ENCODE data around the gene CHCHD10. TPM values are rescaled to one million over a fixed set of nuclear protein-coding genes. Genes with fewer than 3 reads are reported as not detected.

The CHCHD10 gene
- total RNA-seq, 2 experiments from 2014 or later = 134 to 140 TPM

DNA sequence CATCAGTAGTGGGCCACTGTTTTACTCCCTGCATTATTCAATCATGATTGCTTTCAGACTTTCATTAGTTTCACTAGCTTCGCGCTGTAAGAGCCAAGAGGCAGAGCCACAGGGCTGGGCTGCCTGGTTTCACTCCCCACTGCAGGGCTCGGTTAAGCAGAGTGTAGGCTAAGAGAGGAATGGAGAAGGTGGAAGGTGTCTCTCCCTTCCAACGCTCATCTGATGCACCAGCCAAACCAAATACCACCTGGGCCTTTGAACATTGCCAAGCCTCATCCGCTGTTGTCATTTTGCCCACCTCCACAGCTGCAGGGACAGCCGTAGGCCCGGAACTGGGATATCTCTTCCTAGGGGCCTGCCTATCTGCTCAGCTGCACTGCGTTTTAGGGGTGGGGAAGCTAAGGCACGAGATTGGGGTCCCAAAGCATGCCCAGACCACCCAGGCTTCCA is 18.5 kb upstream of the CHCHD10 start:
- Mint-ChIP-seq H3K4me3 (peak overlapping the region; percentile 91), H3K36me3 (ENCODE audit: low read depth) (peaks cover 14% of the 10 kb centered on the region), H3K9me3 (ENCODE audit: insufficient read depth) (no peaks in the 10 kb centered on the region), H3K27me3 (ENCODE audit: low read depth) (no peaks in the 10 kb centered on the region), H3K27ac (peak overlapping the region; percentile 96), H3K4me1 (ENCODE audit: low read depth) (peaks cover 52% of the 10 kb centered on the region)
- ChIA-PET POLR2A (interaction anchor here (0.9 to 2.9 kb wide), 8 partner anchors 11 to 225 kb away, joined by 3 to 18 read pairs (median 4); partner anchors contain the start of genes CABIN1, CHCHD10, MIF and SLC2A11), CTCF (interaction anchor here (1.1 to 1.8 kb wide), 5 partner anchors 16 to 71 kb away, joined by 4 to 8 read pairs (median 6); partner anchors contain the start of genes CHCHD10 and SLC2A11)
- ATAC-seq (peak; percentile 20), DNase-seq (peak; percentile 52)

DNA sequence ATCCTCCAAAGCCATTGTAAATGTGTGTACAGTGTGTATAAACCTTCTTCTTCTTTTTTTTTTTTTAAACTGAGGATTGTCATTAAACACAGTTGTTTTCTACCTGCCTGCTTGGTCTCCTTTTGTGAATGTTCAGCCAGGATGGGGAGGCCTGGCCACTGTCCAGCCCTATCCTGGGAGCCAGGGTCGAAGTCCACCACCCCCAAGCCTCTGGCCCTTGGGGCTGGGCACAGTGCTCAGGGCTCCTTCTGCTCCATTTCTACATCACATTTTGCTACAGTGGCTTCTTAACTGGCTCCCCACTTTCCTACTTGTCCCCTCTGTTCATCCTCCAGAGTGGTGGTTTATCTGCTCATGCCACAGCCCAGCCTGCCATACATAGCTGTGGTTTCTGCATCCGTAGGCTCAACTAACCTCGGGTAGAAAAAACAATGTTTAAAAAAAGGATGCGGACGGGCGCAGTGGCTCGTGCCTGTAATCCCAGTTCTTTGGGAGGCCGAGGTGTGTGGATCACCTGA is 16.5 kb upstream of the CHCHD10 start:
- peak; percentile 66 for DNase-seq
- CTCF ChIA-PET = interaction anchor here (1.8 kb wide), 1 partner anchor 73 kb away, joined by 4 read pairs; the partner anchor contains the start of gene SLC2A11

DNA sequence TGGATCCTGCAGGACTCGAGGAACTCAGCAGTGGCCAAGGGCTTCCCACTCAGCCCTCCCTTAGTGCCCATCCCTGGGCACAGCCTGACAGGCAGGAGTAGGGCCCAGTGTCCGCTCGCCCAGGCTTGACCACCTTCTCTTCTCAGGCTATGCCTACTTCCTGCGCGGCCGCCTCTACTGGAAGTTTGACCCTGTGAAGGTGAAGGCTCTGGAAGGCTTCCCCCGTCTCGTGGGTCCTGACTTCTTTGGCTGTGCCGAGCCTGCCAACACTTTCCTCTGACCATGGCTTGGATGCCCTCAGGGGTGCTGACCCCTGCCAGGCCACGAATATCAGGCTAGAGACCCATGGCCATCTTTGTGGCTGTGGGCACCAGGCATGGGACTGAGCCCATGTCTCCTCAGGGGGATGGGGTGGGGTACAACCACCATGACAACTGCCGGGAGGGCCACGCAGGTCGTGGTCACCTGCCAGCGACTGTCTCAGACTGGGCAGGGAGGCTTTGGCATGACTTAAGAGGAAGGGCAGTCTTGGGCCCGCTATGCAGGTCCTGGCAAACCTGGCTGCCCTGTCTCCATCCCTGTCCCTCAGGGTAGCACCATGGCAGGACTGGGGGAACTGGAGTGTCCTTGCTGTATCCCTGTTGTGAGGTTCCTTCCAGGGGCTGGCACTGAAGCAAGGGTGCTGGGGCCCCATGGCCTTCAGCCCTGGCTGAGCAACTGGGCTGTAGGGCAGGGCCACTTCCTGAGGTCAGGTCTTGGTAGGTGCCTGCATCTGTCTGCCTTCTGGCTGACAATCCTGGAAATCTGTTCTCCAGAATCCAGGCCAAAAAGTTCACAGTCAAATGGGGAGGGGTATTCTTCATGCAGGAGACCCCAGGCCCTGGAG is 15.7 kb upstream of the CHCHD10 start:
- Mint-ChIP-seq H3K9me3 (ENCODE audit: insufficient read depth) (no peaks in the 10 kb centered on the region), H3K36me3 (ENCODE audit: low read depth) (peaks cover 2% of the 10 kb centered on the region), H3K27me3 (ENCODE audit: low read depth) (no peaks in the 10 kb centered on the region), H3K4me3 (peak overlapping the region; percentile 36), H3K27ac (peak overlapping the region; percentile 84), H3K4me1 (ENCODE audit: low read depth) (peaks cover 36% of the 10 kb centered on the region)
- POLR2A ChIA-PET = no interaction called here
- CTCF ChIA-PET = no interaction called here
- DNase-seq (no peak), ATAC-seq (no peak)

More for the DNA sequence above, 16.5 kb upstream of the CHCHD10 start:
- no peak for ATAC-seq
- POLR2A ChIA-PET = no interaction called here
- H3K9me3 Mint-ChIP-seq (ENCODE audit: insufficient read depth) = no peaks in the 10 kb centered on the region
- H3K36me3 Mint-ChIP-seq (ENCODE audit: low read depth) = peaks cover 6% of the 10 kb centered on the region
- H3K27me3 Mint-ChIP-seq (ENCODE audit: low read depth) = no peaks in the 10 kb centered on the region
- H3K4me1 Mint-ChIP-seq (ENCODE audit: low read depth) = peaks cover 42% of the 10 kb centered on the region
- H3K27ac Mint-ChIP-seq = peak overlapping the region; percentile 84
- peak overlapping the region; percentile 36 for H3K4me3 Mint-ChIP-seq

DNA sequence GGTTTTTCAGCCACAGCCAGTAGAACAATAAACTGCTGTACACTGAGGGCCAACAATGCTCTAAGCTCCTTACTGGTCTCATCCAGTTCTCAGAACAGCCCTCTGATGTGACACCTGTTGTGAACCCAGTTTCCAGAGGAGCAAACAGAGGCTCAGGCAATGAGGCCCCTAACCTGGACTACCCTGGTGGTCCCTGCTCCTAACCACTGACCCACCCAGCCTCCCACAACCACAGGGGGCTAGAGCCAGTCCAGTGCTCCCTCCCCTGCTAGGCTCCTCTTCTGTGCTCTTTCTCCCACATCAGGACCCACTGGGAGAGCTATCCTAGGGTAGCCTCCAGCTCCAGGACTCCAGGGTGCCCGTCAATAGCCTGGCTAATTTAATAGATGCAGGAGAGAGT is 14.9 kb upstream of the CHCHD10 start:
- Mint-ChIP-seq H3K4me3 (no peak overlapping the region), H3K36me3 (ENCODE audit: low read depth) (no peaks in the 10 kb centered on the region), H3K9me3 (ENCODE audit: insufficient read depth) (no peaks in the 10 kb centered on the region), H3K4me1 (ENCODE audit: low read depth) (peaks cover 29% of the 10 kb centered on the region), H3K27ac (peak overlapping the region; percentile 20), H3K27me3 (ENCODE audit: low read depth) (no peaks in the 10 kb centered on the region)
- no peak for DNase-seq
- POLR2A ChIA-PET = no interaction called here
- no peak for ATAC-seq
- CTCF ChIA-PET = no interaction called here

DNA sequence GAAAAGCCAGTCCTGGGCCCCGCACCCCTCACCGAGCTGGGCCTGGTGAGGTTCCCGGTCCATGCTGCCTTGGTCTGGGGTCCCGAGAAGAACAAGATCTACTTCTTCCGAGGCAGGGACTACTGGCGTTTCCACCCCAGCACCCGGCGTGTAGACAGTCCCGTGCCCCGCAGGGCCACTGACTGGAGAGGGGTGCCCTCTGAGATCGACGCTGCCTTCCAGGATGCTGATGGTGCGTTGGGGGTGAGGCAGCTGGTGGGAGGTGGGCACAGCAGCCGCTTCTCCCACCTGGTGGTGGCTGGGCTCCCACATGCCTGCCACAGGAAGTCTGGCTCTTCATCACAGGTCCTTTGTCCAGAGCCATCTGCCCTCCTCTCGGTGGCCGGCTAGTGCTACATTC is 14.5 kb upstream of the CHCHD10 start:
- POLR2A ChIA-PET = no interaction called here
- ATAC-seq (no peak), DNase-seq (no peak)
- H3K27me3 Mint-ChIP-seq (ENCODE audit: low read depth) = no peaks in the 10 kb centered on the region
- no peaks in the 10 kb centered on the region for H3K36me3 Mint-ChIP-seq (ENCODE audit: low read depth)
- CTCF ChIA-PET = no interaction called here
- no peak overlapping the region for H3K4me3 Mint-ChIP-seq
- no peaks in the 10 kb centered on the region for H3K9me3 Mint-ChIP-seq (ENCODE audit: insufficient read depth)
- peaks cover 26% of the 10 kb centered on the region for H3K4me1 Mint-ChIP-seq (ENCODE audit: low read depth)
- H3K27ac Mint-ChIP-seq = peak overlapping the region; percentile 20

DNA sequence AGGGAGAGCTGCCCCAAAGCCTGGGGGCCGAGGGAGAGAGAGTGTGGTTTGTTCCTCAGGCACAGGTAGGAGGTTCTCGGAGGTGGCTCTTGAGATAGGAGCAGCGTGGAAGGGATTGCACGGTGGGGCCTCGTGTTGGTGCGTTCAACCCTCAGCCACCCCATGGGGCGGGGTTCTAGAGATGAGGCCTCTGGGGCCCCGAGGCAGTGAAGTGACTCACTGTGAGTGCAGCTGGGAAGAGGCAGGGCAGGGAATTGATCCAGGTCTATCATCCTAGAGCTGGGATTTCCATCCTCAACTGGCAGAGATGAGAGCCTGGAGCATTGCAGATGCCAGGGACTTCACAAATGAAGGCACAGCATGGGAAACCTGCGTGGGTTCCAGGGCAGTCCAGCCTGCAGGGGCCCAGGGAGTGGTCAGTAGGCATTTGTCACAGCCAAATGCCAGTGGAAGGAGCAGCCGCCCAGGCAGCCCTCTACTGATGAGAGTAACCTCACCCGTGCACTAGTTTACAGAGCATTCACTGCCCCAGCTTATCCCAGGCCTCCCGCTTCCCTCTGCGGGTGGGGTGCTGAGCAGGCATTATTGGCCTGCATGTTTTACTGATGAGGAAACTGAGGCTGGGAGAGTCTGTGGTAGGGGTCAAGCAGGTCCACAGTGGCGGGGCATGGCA is 13.9 kb upstream of the CHCHD10 start:
- Mint-ChIP-seq H3K27ac (no peak overlapping the region), H3K4me3 (no peak overlapping the region), H3K4me1 (ENCODE audit: low read depth) (peaks cover 26% of the 10 kb centered on the region), H3K36me3 (ENCODE audit: low read depth) (no peaks in the 10 kb centered on the region), H3K27me3 (ENCODE audit: low read depth) (no peaks in the 10 kb centered on the region), H3K9me3 (ENCODE audit: insufficient read depth) (no peaks in the 10 kb centered on the region)
- ChIA-PET POLR2A (no interaction called here), CTCF (interaction anchor here (1.5 kb wide), 1 partner anchor 11 kb away, joined by 3 read pairs; no protein-coding TSS in a partner anchor)
- no peak for ATAC-seq
- DNase-seq = no peak

DNA sequence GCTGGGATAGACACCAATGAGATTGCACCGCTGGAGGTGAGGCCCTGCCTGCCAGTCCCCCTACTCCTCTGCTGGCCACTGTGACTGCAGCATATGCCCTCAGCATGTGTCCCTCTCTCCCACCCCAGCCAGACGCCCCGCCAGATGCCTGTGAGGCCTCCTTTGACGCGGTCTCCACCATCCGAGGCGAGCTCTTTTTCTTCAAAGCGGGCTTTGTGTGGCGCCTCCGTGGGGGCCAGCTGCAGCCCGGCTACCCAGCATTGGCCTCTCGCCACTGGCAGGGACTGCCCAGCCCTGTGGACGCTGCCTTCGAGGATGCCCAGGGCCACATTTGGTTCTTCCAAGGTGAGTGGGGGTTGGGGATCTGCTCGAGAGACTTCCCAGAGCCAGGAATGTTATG is 13.3 kb upstream of the CHCHD10 start:
- Mint-ChIP-seq H3K27ac (no peak overlapping the region), H3K27me3 (ENCODE audit: low read depth) (no peaks in the 10 kb centered on the region)
- POLR2A ChIA-PET = no interaction called here

DNA sequence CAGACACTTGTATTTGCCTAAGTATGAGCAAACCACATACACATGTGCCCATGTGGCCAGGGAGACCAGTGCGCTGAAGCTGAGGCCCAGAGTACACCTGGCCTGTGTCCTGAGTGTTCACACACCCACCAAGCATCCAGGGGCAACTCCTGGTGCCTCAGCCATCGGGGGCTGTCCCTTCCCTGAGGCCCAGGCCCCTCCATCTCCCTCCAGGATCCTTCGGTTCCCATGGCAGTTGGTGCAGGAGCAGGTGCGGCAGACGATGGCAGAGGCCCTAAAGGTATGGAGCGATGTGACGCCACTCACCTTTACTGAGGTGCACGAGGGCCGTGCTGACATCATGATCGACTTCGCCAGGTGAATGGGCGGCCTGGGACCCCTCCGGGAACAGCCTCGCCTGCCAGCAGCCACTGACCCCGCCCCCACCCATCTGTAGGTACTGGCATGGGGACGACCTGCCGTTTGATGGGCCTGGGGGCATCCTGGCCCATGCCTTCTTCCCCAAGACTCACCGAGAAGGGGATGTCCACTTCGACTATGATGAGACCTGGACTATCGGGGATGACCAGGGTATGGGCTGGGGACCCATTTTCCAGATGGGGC is 12.5 kb upstream of the CHCHD10 start:
- ATAC-seq (no peak), DNase-seq (no peak)
- peaks cover 14% of the 10 kb centered on the region for H3K4me1 Mint-ChIP-seq (ENCODE audit: low read depth)
- no peaks in the 10 kb centered on the region for H3K9me3 Mint-ChIP-seq (ENCODE audit: insufficient read depth)
- H3K4me3 Mint-ChIP-seq = no peak overlapping the region
- ChIA-PET POLR2A (no interaction called here), CTCF (interaction anchor here (1.5 kb wide), 1 partner anchor 10 kb away, joined by 3 read pairs; no protein-coding TSS in a partner anchor)
- no peaks in the 10 kb centered on the region for H3K27me3 Mint-ChIP-seq (ENCODE audit: low read depth)
- H3K27ac Mint-ChIP-seq = no peak overlapping the region
- H3K36me3 Mint-ChIP-seq (ENCODE audit: low read depth) = no peaks in the 10 kb centered on the region

More for the DNA sequence above, 13.3 kb upstream of the CHCHD10 start:
- Mint-ChIP-seq H3K4me3 (no peak overlapping the region), H3K9me3 (ENCODE audit: insufficient read depth) (no peaks in the 10 kb centered on the region), H3K4me1 (ENCODE audit: low read depth) (peaks cover 20% of the 10 kb centered on the region), H3K36me3 (ENCODE audit: low read depth) (no peaks in the 10 kb centered on the region)
- DNase-seq = no peak
- CTCF ChIA-PET = interaction anchor here (1.5 kb wide), 1 partner anchor 11 kb away, joined by 3 read pairs; no protein-coding TSS in a partner anchor
- ATAC-seq = no peak

DNA sequence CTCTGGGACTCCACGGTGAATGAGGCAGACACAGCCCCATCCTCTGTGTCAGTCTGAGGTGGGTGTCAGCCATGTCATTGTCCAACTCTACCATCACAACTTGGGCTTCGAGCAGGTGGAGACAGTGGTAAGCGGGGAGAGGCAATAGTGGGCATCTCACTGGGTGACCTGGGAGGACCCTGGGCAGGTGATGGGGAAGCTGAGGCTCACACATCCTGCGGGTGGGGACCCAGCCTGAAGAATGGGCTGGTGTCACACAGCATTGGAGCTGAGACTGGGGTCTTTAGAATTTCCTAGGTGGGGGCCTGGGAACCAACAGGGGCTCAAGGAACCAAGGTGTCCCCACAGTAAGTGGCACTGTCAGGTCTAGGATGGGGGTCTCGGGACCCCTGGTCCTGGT is 12.0 kb upstream of the CHCHD10 start:
- POLR2A ChIA-PET = no interaction called here
- CTCF ChIA-PET = no interaction called here
- no peak overlapping the region for H3K27ac Mint-ChIP-seq
- no peaks in the 10 kb centered on the region for H3K27me3 Mint-ChIP-seq (ENCODE audit: low read depth)
- peaks cover 14% of the 10 kb centered on the region for H3K4me1 Mint-ChIP-seq (ENCODE audit: low read depth)
- ATAC-seq (no peak), DNase-seq (no peak)
- no peaks in the 10 kb centered on the region for H3K9me3 Mint-ChIP-seq (ENCODE audit: insufficient read depth)
- no peaks in the 10 kb centered on the region for H3K36me3 Mint-ChIP-seq (ENCODE audit: low read depth)
- no peak overlapping the region for H3K4me3 Mint-ChIP-seq

DNA sequence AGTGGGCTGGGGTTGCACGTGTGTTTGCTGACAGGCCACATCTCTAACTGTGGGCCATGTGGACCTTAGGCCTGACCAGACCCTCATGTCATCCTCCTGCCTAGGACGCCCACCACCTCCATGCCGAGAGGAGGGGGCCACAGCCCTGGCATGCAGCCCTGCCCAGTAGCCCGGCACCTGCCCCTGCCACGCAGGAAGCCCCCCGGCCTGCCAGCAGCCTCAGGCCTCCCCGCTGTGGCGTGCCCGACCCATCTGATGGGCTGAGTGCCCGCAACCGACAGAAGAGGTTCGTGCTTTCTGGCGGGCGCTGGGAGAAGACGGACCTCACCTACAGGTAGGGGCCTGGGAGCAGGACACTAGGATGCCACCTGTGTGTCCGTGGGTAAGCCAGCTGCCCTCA is 11.3 kb upstream of the CHCHD10 start:
- Mint-ChIP-seq H3K36me3 (ENCODE audit: low read depth) (no peaks in the 10 kb centered on the region), H3K27ac (no peak overlapping the region), H3K4me3 (no peak overlapping the region), H3K27me3 (ENCODE audit: low read depth) (no peaks in the 10 kb centered on the region), H3K4me1 (ENCODE audit: low read depth) (peaks cover 8% of the 10 kb centered on the region), H3K9me3 (ENCODE audit: insufficient read depth) (no peaks in the 10 kb centered on the region)
- ATAC-seq (no peak), DNase-seq (no peak)
- ChIA-PET CTCF (no interaction called here), POLR2A (no interaction called here)

DNA sequence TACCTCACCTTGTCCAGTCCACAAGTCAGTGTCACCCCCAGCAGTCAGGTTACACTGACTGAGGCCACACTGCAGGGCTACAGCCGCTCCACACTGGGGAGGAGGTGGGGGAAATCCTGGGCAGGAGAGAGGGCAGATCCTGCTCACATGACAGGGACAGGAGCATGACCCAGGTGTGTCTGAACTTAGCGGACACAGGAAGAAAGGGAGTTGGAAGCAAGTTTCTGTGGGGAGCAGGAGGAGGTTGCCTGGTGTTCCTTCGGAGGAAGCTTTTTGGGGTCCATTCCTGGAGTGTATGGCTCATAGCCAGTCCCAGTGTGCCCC is 10.8 kb upstream of the CHCHD10 start:
- ChIA-PET POLR2A (interaction anchor here (1.9 kb wide), 1 partner anchor 11 kb away, joined by 4 read pairs; the partner anchor contains the start of gene CHCHD10), CTCF (no interaction called here)
- Mint-ChIP-seq H3K4me3 (no peak overlapping the region), H3K36me3 (ENCODE audit: low read depth) (no peaks in the 10 kb centered on the region), H3K4me1 (ENCODE audit: low read depth) (peaks cover 2% of the 10 kb centered on the region), H3K27me3 (ENCODE audit: low read depth) (peaks cover 2% of the 10 kb centered on the region), H3K9me3 (ENCODE audit: insufficient read depth) (no peaks in the 10 kb centered on the region), H3K27ac (no peak overlapping the region)
- DNase-seq (no peak), ATAC-seq (no peak)

Measured in activated CD8-positive, alpha-beta T cell treated with anti-CD3 and anti-CD28 coated beads, Interleukin-2, amount 10 ng/mL, durations not matched to agents 7 days and 5 days (primary cell).